GM19438 (cell line): ENCODE data around the gene TACC3.

Experiments used
- ATAC-seq: cut with Tn5 transposase; IDR thresholded peaks from one replicate; pipeline ENCODE4 v1.9.1; 2021; ENCODE audit warnings: low read depth; ENCODE audit not compliant: unreplicated experiment

TACC3 gene

GRCh38 chr4:1756893-1757779 lies 35.8 kb downstream of the TACC3 start:
- ATAC-seq = no peak

- no peak for ATAC-seq
Observed at GRCh38 chr4:1757836-1758235, 36.5 kb downstream of the TACC3 start.

GRCh38 chr4:1758306-1759121 lies 37.2 kb downstream of the TACC3 start:
- no peak for ATAC-seq

- ATAC-seq = no peak
Observed at GRCh38 chr4:1759170-1759817, 38.0 kb downstream of the TACC3 start.

GRCh38 chr4:1759818-1760223 lies 38.5 kb downstream of the TACC3 start:
- ATAC-seq = no peak

GRCh38 chr4:1760521-1761071 lies 39.3 kb downstream of the TACC3 start:
- no peak for ATAC-seq

GRCh38 chr4:1761130-1761689 lies 39.9 kb downstream of the TACC3 start:
- ATAC-seq = no peak

GRCh38 chr4:1762264-1763010 lies 41.1 kb downstream of the TACC3 start:
- ATAC-seq = no peak

- no peak for ATAC-seq
Observed at GRCh38 chr4:1763070-1763549, 41.8 kb downstream of the TACC3 start.

GRCh38 chr4:1763550-1764080 lies 42.3 kb downstream of the TACC3 start:
- no peak for ATAC-seq

- ATAC-seq = no peak
Observed at GRCh38 chr4:1764670-1765069, 43.3 kb downstream of the TACC3 start.

- ATAC-seq = no peak
Observed at GRCh38 chr4:1765409-1766072, 44.2 kb downstream of the TACC3 start.

- ATAC-seq = no peak
Observed at GRCh38 chr4:1766106-1767060, 45.1 kb downstream of the TACC3 start.

GRCh38 chr4:1767061-1767769 lies 45.9 kb downstream of the TACC3 start:
- ATAC-seq = no peak

GRCh38 chr4:1767770-1768366 lies 46.5 kb downstream of the TACC3 start:
- no peak for ATAC-seq

- no peak for ATAC-seq
Observed at GRCh38 chr4:1768367-1769034, 47.2 kb downstream of the TACC3 start.
